Prostate gland (tissue), 2 donors: ENCODE results near the gene PAPOLB. TPM values are rescaled to one million over a fixed set of nuclear protein-coding genes. Genes with fewer than 3 reads are reported as not detected.

Experiments used
- DNase-seq: peaks from one replicate; pipeline ENCODE4 v3.0.0-alpha.2; 2019; ENCODE audit warnings: low spot score
- H3K27ac ChIP-seq, 2 donors: fragments of 200-600 bp; sonication (generic); 2 replicates each; pipeline ENCODE4 v1.5.1; 2017 to 2019
- H3K27me3 ChIP-seq: fragments of 200-600 bp; sonication (generic); replicated peaks from 2 replicates; pipeline ENCODE4 v1.5.1; 2019; ENCODE audit not compliant: insufficient read depth
- H3K36me3 ChIP-seq, 2 donors: fragments of 200-600 bp; sonication (generic); 1 replicate in 1 of 2; 2 replicates in 1 of 2; pipeline versions ENCODE4 v1.5.1 to v1.8.1; 2017 to 2019
- H3K4me1 ChIP-seq: fragments of 200-600 bp; sonication (generic); replicated peaks from 2 replicates; pipeline ENCODE4 v1.5.1; 2019
- H3K4me3 ChIP-seq, 2 donors: fragments of 200-600 bp; sonication (generic); 2 replicates each; pipeline ENCODE4 v1.5.1; 2017 to 2019
- H3K9me3 ChIP-seq: fragments of 200-600 bp; sonication (generic); 2 replicates; pipeline ENCODE4 v1.5.1; 2017
- CTCF ChIP-seq, 4 experiments: fragments of 200-600 bp in 2 of 4; fragments of 450-650 bp in 2 of 4; sonication (generic) in 2 of 4; IDR thresholded peaks; 1 replicate in 3 of 4; 2 replicates in 1 of 4; pipeline ENCODE4 v1.5.1; 2016 to 2019; ENCODE audit warnings: antibody characterized with exemption in 4 of 4, mild to moderate bottlenecking in 2 of 4, moderate library complexity in 2 of 4
- POLR2A ChIP-seq: fragments of 450-650 bp; IDR thresholded peaks from one replicate; pipeline ENCODE4 v1.6.1; 2016; ENCODE audit warnings: antibody characterized with exemption, mild to moderate bottlenecking
- POLR2AphosphoS5 ChIP-seq: sonication (generic); formaldehyde crosslinking; IDR thresholded peaks from one replicate; pipeline ENCODE4 v1.6.1; 2017; ENCODE audit warnings: antibody characterized with exemption
- WGBS: methylation state at CpG from one replicate; pipeline ENCODE4 v1.1.5; 2018; 5-methylcytosine and 5-hydroxymethylcytosine counted together
- intact Hi-C: fragments of 100-400 bp; cut with DNase I; formaldehyde crosslinking; loops from one replicate; pipeline ENCODE4 v1.14.2; 2022
- total RNA-seq, 2 donors: library from RNA; depleted of rRNA; stranded (reverse); fragments of >200 nt; gene quantifications; one replicate each; pipeline ENCODE4 v1.1.0, GENCODE V29; 2016

PAPOLB gene
- total RNA-seq, 2 donors from 2014 or later, result 4.7 TPM; not detected in 1

DNA sequence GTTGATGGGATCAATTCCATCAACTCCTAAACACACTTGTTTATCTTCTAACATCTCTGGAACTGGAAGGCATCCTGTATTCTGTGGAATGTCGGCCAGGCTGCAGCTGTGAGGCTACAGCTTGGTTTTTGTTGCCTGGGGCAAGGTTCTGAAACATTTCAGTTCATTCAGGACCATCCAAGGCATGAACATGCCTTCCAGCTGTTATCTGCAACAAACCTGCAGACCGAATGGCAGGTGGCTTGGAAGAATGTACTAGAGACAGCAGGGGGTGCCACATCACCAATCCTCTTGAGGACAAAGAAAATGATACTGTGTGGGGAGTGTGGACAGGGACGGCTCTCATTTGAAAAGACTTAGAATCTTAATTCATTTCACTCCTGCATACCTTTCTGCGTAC, 12.4 kb downstream of the PAPOLB start:
- no peak overlapping the region for H3K27ac ChIP-seq

GRCh38 chr7:4845740-4846142, 16.1 kb downstream of the PAPOLB start:
- WGBS, result 31% methylated on average over 18 of the region's 18 CpGs
- H3K27me3 ChIP-seq, result no peaks in the 10 kb centered on the region
- intact Hi-C loops, result no loop called here
- no peaks in the 10 kb centered on the region for H3K9me3 ChIP-seq
- H3K4me1 ChIP-seq, result no peaks in the 10 kb centered on the region
- DNase-seq, result no peak
- H3K4me3 ChIP-seq, result no peak overlapping the region
- TF ChIP-seq POLR2AphosphoS5, result no peak
- TF ChIP-seq CTCF (IDR thresholded peaks at IDR 0.05), result no peak
- no peak for TF ChIP-seq POLR2A
- no peaks in the 10 kb centered on the region for H3K36me3 ChIP-seq
- H3K27ac ChIP-seq, result no peak overlapping the region

More for the DNA sequence above, 12.4 kb downstream of the PAPOLB start:
- Histone ChIP-seq H3K27me3 (no peaks in the 10 kb centered on the region), H3K36me3 (no peaks in the 10 kb centered on the region), H3K4me1 (no peaks in the 10 kb centered on the region), H3K9me3 (no peaks in the 10 kb centered on the region), H3K4me3 (no peak overlapping the region)
- WGBS, result 13% methylated on average over 4 of the region's 4 CpGs
- TF ChIP-seq POLR2A (no peak), POLR2AphosphoS5 (no peak), CTCF (IDR thresholded peaks at IDR 0.05) (peak in 3 of 4 experiments; percentile 16 to 43 (median 41))
- intact Hi-C loops, result no loop called here
- DNase-seq, result peak; percentile 28

- TF ChIP-seq POLR2AphosphoS5 (no peak), POLR2A (no peak), CTCF (IDR thresholded peaks at IDR 0.05) (no peak)
- Histone ChIP-seq H3K27ac (no peak overlapping the region), H3K36me3 (no peaks in the 10 kb centered on the region), H3K4me1 (no peaks in the 10 kb centered on the region), H3K27me3 (no peaks in the 10 kb centered on the region), H3K9me3 (no peaks in the 10 kb centered on the region), H3K4me3 (no peak overlapping the region)
- intact Hi-C loops, result no loop called here
- 48% methylated on average over 22 of the region's 22 CpGs for WGBS
- no peak for DNase-seq
Observed at GRCh38 chr7:4842319-4843064, 19.3 kb downstream of the PAPOLB start.

DNA sequence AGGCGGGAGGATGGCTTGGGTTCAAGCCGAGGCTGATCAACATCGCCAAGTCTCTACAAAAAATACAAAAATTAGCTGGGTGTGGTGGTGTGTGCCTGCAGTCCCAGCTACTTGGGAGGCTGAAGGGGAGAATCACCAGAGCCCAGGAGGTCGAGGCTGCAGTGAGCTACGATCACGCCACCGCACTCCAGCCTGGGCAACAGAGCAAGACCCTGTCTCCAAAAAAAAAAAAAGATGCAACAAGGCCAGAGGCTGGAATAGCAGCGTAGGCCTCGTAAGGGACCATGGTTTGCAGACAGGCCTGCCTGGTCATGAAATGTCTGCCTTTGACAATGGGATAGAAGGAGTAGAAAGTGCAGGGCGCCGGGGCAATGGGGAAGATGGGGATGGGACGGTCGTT, 20.0 kb downstream of the PAPOLB start:
- H3K4me1 ChIP-seq, result no peaks in the 10 kb centered on the region
- H3K27ac ChIP-seq, result no peak overlapping the region
- TF ChIP-seq POLR2AphosphoS5, result no peak
- TF ChIP-seq CTCF (IDR thresholded peaks at IDR 0.05), result no peak
- TF ChIP-seq POLR2A, result no peak
- intact Hi-C loops, result no loop called here
- H3K4me3 ChIP-seq, result no peak overlapping the region
- no peaks in the 10 kb centered on the region for H3K27me3 ChIP-seq
- 92% methylated on average over 13 of the region's 13 CpGs for WGBS
- no peaks in the 10 kb centered on the region for H3K36me3 ChIP-seq
- no peaks in the 10 kb centered on the region for H3K9me3 ChIP-seq
- no peak for DNase-seq
